OCI-LY7 (cell line): ENCODE measurements around the gene PRKN. TPM values are rescaled to one million over a fixed set of nuclear protein-coding genes. Genes with fewer than 3 reads are reported as not detected.

Experiments
- BruUV-seq: library from RNA; stranded (reverse); fragments of 400-500 nt; replicated peaks from 2 replicates; lab custom pipeline; 2021; lab: Mats Ljungman, UMichigan
- CTCF ChIA-PET: fragments of 300-600 bp; sonication (Branson Sonifier 250); formaldehyde crosslinking; loops from one replicate; lab custom pipeline; 2022; ENCODE audit warnings: antibody characterized with exemption; ENCODE audit not compliant: unreplicated experiment; lab: Charles Lee
- POLR2A ChIA-PET: fragments of 300-600 bp; sonication (Branson Sonifier 250); formaldehyde crosslinking; loops from one replicate; lab custom pipeline; 2022; ENCODE audit warnings: antibody characterized with exemption; lab: Charles Lee
- DNase-seq: peaks from one replicate; pipeline ENCODE4 v3.0.0-alpha.2; 2015; ENCODE audit warnings: low spot score
- H2AFZ ChIP-seq: fragments of 200-600 bp; sonication (generic), shearing (Covaris generic); 2 replicates; pipeline ENCODE4 v1.6.1; 2014; ENCODE audit warnings: mild to moderate bottlenecking, antibody characterized with exemption, low read length, moderate library complexity
- H3K27ac ChIP-seq: fragments of 200-600 bp; sonication (generic); 2 replicates; pipeline ENCODE4 v1.5.1; 2014; ENCODE audit warnings: mixed run types, low read depth, mild to moderate bottlenecking, moderate library complexity, low read length, inconsistent platforms; ENCODE audit not compliant: poor library complexity, severe bottlenecking
- H3K36me3 ChIP-seq: fragments of 200-600 bp; sonication (generic); 2 replicates; pipeline ENCODE4 v1.6.1; 2014; ENCODE audit warnings: mild to moderate bottlenecking, antibody characterized with exemption, low read length, moderate library complexity, mixed read lengths; ENCODE audit not compliant: insufficient read depth
- H3K4me1 ChIP-seq: fragments of 200-600 bp; sonication (generic); 2 replicates; pipeline ENCODE4 v1.5.1; 2014; ENCODE audit warnings: mild to moderate bottlenecking, low read length; ENCODE audit not compliant: insufficient read depth, poor library complexity, severe bottlenecking
- H3K4me2 ChIP-seq: fragments of 200-600 bp; sonication (generic); 2 replicates; pipeline ENCODE4 v1.6.1; 2014; ENCODE audit warnings: mild to moderate bottlenecking, low read length
- H3K4me3 ChIP-seq: fragments of 200-600 bp; sonication (generic); 2 replicates; pipeline ENCODE4 v1.5.1; 2014; ENCODE audit warnings: mild to moderate bottlenecking, low read depth, low read length; ENCODE audit not compliant: poor library complexity, severe bottlenecking
- H3K79me2 ChIP-seq: fragments of 200-600 bp; sonication (generic); 2 replicates; pipeline ENCODE4 v1.6.1; 2016; ENCODE audit warnings: low read depth, mild to moderate bottlenecking, low read length, moderate library complexity, mixed read lengths; ENCODE audit not compliant: insufficient read depth
- H3K9me2 ChIP-seq: fragments of 200-600 bp; sonication (generic); 2 replicates; pipeline ENCODE4 v1.6.1; 2016; ENCODE audit warnings: mild to moderate bottlenecking, low read length, mixed read lengths; ENCODE audit not compliant: insufficient read depth
- H3K9me3 ChIP-seq: fragments of 200-600 bp; sonication (generic); 2 replicates; pipeline ENCODE4 v1.6.1; 2014; ENCODE audit warnings: mild to moderate bottlenecking, mixed run types, low read length, mixed read lengths
- H4K20me1 ChIP-seq: fragments of 200-600 bp; sonication (generic); 2 replicates; pipeline ENCODE4 v1.6.1; 2014; ENCODE audit warnings: mild to moderate bottlenecking, antibody characterized with exemption, low read length, moderate library complexity, mixed read lengths; ENCODE audit not compliant: insufficient read depth
- EZH2phosphoT487 ChIP-seq: fragments of 200-600 bp; sonication (generic); IDR thresholded peaks from 2 replicates; pipeline ENCODE4 v1.6.1; 2018; ENCODE audit warnings: low read depth, borderline replicate concordance, mild to moderate bottlenecking, mixed run types, antibody characterized with exemption, low read length, moderate library complexity, mixed read lengths
- intact Hi-C: fragments of 100-400 bp; cut with micrococcal nuclease; formaldehyde crosslinking; loops from one replicate; pipeline ENCODE4 v1.10.0; 2022; ENCODE audit not compliant: unreplicated experiment
- total RNA-seq, 2 experiments: library from RNA; depleted of rRNA in 1 of 2; stranded (reverse); fragments of >200 nt in 1 of 2; shearing (Covaris generic) in 1 of 2; gene quantifications; 2 replicates each; pipeline ENCODE4 v1.2.3, GENCODE V29; 2014 to 2022
- TF ChIP-seq, protein P1 (sequence below): fragments of 200-600 bp; sonication (generic); conservative IDR thresholded peaks from 2 replicates; pipeline ENCODE4 v1.5.1; 2014; ENCODE audit warnings: mild to moderate bottlenecking, antibody characterized with exemption, low read length, moderate library complexity, mixed read lengths

PRKN gene
- total RNA-seq, 2 experiments from 2014 or later = 1.3 to 2.0 TPM

DNA sequence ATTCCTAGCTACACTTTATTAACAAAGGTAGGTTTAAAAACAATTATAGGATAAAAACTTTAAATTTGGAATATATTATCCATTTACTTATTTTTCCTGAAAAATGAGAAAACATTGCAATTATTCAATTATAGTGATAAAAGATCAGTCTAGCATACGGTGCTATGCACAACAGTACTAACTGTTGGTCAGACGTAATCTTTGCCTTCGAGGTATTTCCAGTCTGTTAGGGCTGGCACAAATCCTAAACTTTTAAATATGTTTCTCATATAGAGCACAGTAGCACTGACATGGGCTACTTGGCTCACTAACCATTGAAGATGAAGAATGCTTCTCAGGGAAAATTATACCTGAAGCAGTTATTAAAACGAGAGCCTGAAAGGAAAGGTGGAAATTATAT lies 214.8 kb downstream of the PRKN start:
- TF ChIP-seq, protein P1, sequence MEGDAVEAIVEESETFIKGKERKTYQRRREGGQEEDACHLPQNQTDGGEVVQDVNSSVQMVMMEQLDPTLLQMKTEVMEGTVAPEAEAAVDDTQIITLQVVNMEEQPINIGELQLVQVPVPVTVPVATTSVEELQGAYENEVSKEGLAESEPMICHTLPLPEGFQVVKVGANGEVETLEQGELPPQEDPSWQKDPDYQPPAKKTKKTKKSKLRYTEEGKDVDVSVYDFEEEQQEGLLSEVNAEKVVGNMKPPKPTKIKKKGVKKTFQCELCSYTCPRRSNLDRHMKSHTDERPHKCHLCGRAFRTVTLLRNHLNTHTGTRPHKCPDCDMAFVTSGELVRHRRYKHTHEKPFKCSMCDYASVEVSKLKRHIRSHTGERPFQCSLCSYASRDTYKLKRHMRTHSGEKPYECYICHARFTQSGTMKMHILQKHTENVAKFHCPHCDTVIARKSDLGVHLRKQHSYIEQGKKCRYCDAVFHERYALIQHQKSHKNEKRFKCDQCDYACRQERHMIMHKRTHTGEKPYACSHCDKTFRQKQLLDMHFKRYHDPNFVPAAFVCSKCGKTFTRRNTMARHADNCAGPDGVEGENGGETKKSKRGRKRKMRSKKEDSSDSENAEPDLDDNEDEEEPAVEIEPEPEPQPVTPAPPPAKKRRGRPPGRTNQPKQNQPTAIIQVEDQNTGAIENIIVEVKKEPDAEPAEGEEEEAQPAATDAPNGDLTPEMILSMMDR = no peak
- TF ChIP-seq EZH2phosphoT487 = no peak
- H4K20me1 ChIP-seq = no peaks in the 10 kb centered on the region
- DNase-seq = no peak
- CTCF ChIA-PET = no interaction called here
- BruUV-seq = no TSS peak
- no peak overlapping the region for H3K27ac ChIP-seq
- H3K4me2 ChIP-seq = no peak overlapping the region
- intact Hi-C loops = no loop called here
- POLR2A ChIA-PET = interaction anchor here (0.7 kb wide), 1 partner anchor 41 kb away, joined by 3 read pairs; no protein-coding TSS in a partner anchor
- H3K9me2 ChIP-seq = no peaks in the 10 kb centered on the region
- H3K9me3 ChIP-seq = no peaks in the 10 kb centered on the region
- no peaks in the 10 kb centered on the region for H3K36me3 ChIP-seq
- H3K4me1 ChIP-seq = no peaks in the 10 kb centered on the region
- no peak overlapping the region for H2AFZ ChIP-seq
- no peaks in the 10 kb centered on the region for H3K79me2 ChIP-seq
- H3K4me3 ChIP-seq = no peak overlapping the region

DNA sequence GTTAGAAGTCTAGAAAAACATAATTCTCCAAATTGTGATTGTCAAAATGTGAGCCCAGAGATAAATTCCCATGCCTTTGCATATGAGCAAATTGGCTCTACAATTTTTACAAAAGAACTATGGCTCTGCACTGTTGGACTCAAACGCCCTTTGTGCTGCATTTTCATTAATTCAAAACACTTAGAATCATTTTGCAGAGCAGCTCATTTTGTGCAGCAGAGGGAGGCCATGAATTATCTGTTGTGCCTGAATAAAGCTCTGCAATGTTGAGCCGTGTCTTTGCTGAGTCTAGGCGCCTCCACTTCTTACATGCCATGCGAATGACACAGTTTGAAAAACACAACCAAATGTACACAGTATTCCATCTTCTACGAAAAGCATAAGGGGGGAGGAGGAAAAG lies 230.2 kb downstream of the PRKN start:
- Histone ChIP-seq H3K36me3 (no peaks in the 10 kb centered on the region), H3K79me2 (no peaks in the 10 kb centered on the region), H3K9me2 (no peaks in the 10 kb centered on the region), H3K27ac (no peak overlapping the region), H3K4me1 (no peaks in the 10 kb centered on the region), H2AFZ (no peak overlapping the region), H3K4me2 (no peak overlapping the region), H3K9me3 (no peaks in the 10 kb centered on the region), H3K4me3 (no peak overlapping the region), H4K20me1 (no peaks in the 10 kb centered on the region)
- no TSS peak for BruUV-seq
- TF ChIP-seq, protein P1 = no peak
- TF ChIP-seq EZH2phosphoT487 = no peak
- DNase-seq = no peak
- ChIA-PET CTCF (no interaction called here), POLR2A (no interaction called here)
- intact Hi-C loops = no loop called here

DNA sequence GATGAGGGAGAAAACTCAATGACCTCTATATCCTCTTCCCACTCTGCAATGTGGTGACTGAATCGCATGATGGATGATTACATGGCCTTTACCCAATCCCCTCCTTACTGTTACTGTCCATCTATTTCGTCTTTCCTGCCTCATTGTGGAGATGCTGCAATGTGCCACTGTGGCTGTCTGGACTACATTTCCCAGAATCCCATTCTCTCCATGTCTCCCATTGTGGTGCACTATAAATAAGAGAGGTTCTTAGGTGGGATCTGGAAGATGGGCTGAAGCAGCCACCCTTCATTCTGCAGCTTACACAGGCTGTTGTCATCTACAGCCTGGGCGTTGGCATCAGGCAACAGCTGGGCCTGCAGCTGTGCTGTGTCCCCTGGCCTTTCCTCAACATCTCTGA lies 233.6 kb downstream of the PRKN start:
- no peak overlapping the region for H3K4me3 ChIP-seq
- TF ChIP-seq EZH2phosphoT487 = no peak
- TF ChIP-seq, protein P1 = no peak
- ChIA-PET POLR2A (no interaction called here), CTCF (no interaction called here)
- no peaks in the 10 kb centered on the region for H3K79me2 ChIP-seq
- no peak overlapping the region for H3K27ac ChIP-seq
- H3K36me3 ChIP-seq = no peaks in the 10 kb centered on the region
- intact Hi-C loops = no loop called here
- H2AFZ ChIP-seq = no peak overlapping the region
- H3K4me2 ChIP-seq = no peak overlapping the region
- H3K9me2 ChIP-seq = no peaks in the 10 kb centered on the region
- H3K4me1 ChIP-seq = no peaks in the 10 kb centered on the region
- no peak for DNase-seq
- H3K9me3 ChIP-seq = no peaks in the 10 kb centered on the region
- no TSS peak for BruUV-seq
- no peaks in the 10 kb centered on the region for H4K20me1 ChIP-seq
